ENCODE measurements around the gene PRM2.

The PRM2 gene, protein sequence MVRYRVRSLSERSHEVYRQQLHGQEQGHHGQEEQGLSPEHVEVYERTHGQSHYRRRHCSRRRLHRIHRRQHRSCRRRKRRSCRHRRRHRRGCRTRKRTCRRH

GRCh38 chr16:11276143-11276895, at the start of gene PRM2:
Gene PRM2, minus strand, starts transcription at chr16:11276480. Its CDS starts 110 bp downstream, at chr16:11276370.
- TF ChIP-seq, protein P1, sequence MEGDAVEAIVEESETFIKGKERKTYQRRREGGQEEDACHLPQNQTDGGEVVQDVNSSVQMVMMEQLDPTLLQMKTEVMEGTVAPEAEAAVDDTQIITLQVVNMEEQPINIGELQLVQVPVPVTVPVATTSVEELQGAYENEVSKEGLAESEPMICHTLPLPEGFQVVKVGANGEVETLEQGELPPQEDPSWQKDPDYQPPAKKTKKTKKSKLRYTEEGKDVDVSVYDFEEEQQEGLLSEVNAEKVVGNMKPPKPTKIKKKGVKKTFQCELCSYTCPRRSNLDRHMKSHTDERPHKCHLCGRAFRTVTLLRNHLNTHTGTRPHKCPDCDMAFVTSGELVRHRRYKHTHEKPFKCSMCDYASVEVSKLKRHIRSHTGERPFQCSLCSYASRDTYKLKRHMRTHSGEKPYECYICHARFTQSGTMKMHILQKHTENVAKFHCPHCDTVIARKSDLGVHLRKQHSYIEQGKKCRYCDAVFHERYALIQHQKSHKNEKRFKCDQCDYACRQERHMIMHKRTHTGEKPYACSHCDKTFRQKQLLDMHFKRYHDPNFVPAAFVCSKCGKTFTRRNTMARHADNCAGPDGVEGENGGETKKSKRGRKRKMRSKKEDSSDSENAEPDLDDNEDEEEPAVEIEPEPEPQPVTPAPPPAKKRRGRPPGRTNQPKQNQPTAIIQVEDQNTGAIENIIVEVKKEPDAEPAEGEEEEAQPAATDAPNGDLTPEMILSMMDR (IDR thresholded peaks at IDR 0.05; ENCODE audit: poor library complexity, severe bottlenecking), result no peak
- Histone ChIP-seq H3K27me3 (ENCODE audit: insufficient read depth, poor library complexity, severe bottlenecking) (no peaks in the 10 kb centered on the region), H3K36me3 (ENCODE audit: low read depth) (no peaks in the 10 kb centered on the region), H3K4me3 (ENCODE audit: severe bottlenecking) (no peak within 1 kb of the TSS), H3K9me3 (ENCODE audit: severe bottlenecking) (no peaks in the 10 kb centered on the region), H3K27ac (ENCODE audit: poor library complexity, severe bottlenecking) (no peak within 1 kb of the TSS), H3K4me1 (ENCODE audit: insufficient read depth, poor library complexity, severe bottlenecking) (peaks cover 3% of the 10 kb centered on the region)
- no peak for ATAC-seq (ENCODE audit: low read depth)
- DNase-seq (ENCODE audit: low spot score), result no peak

- H3K27ac ChIP-seq (ENCODE audit: poor library complexity, severe bottlenecking), result no peak overlapping the region
- no peak overlapping the region for H3K4me3 ChIP-seq (ENCODE audit: severe bottlenecking)
- ATAC-seq (ENCODE audit: low read depth) (no peak), DNase-seq (ENCODE audit: low spot score) (no peak)
- peaks cover 12% of the 10 kb centered on the region for H3K4me1 ChIP-seq (ENCODE audit: insufficient read depth, poor library complexity, severe bottlenecking)
- H3K36me3 ChIP-seq (ENCODE audit: low read depth), result no peaks in the 10 kb centered on the region
- H3K27me3 ChIP-seq (ENCODE audit: insufficient read depth, poor library complexity, severe bottlenecking), result no peaks in the 10 kb centered on the region
- TF ChIP-seq, protein P1 (IDR thresholded peaks at IDR 0.05; ENCODE audit: poor library complexity, severe bottlenecking), result no peak
- H3K9me3 ChIP-seq (ENCODE audit: severe bottlenecking), result no peaks in the 10 kb centered on the region
Measured at GRCh38 chr16:11325404-11326083, 49.3 kb upstream of the PRM2 start.

GRCh38 chr16:11323551-11324336, 47.5 kb upstream of the PRM2 start:
- TF ChIP-seq, protein P1 (IDR thresholded peaks at IDR 0.05; ENCODE audit: poor library complexity, severe bottlenecking), result no peak
- Histone ChIP-seq H3K4me3 (ENCODE audit: severe bottlenecking) (no peak overlapping the region), H3K27me3 (ENCODE audit: insufficient read depth, poor library complexity, severe bottlenecking) (no peaks in the 10 kb centered on the region), H3K9me3 (ENCODE audit: severe bottlenecking) (no peaks in the 10 kb centered on the region), H3K27ac (ENCODE audit: poor library complexity, severe bottlenecking) (no peak overlapping the region), H3K4me1 (ENCODE audit: insufficient read depth, poor library complexity, severe bottlenecking) (peaks cover 7% of the 10 kb centered on the region), H3K36me3 (ENCODE audit: low read depth) (no peaks in the 10 kb centered on the region)
- ATAC-seq (ENCODE audit: low read depth) (no peak), DNase-seq (ENCODE audit: low spot score) (no peak)

DNA sequence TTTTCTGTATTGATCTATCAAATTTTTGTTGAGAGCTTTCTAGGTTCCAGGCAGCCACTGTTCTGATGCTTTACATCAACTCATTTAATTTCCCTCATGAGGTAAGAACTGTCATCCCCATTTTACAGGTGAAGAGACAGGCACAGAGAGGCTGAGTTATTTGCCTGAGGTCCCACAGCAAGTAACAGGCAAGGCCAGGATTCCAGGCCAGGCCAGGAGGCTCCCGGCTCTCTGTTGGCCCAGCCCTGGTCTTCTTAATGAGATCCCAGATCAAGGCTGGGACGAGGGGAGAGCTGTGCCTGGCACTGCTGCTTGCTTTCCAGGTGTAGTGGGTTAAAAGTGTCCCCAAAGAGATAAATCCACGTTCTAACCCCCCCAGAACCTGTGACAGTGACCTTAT, 46.5 kb upstream of the PRM2 start:
- no peak overlapping the region for H3K4me3 ChIP-seq (ENCODE audit: severe bottlenecking)
- H3K27ac ChIP-seq (ENCODE audit: poor library complexity, severe bottlenecking), result no peak overlapping the region
- H3K27me3 ChIP-seq (ENCODE audit: insufficient read depth, poor library complexity, severe bottlenecking), result no peaks in the 10 kb centered on the region
- TF ChIP-seq, protein P1 (IDR thresholded peaks at IDR 0.05; ENCODE audit: poor library complexity, severe bottlenecking), result no peak
- H3K4me1 ChIP-seq (ENCODE audit: insufficient read depth, poor library complexity, severe bottlenecking), result no peaks in the 10 kb centered on the region
- DNase-seq (ENCODE audit: low spot score) (no peak), ATAC-seq (ENCODE audit: low read depth) (no peak)
- no peaks in the 10 kb centered on the region for H3K36me3 ChIP-seq (ENCODE audit: low read depth)
- no peaks in the 10 kb centered on the region for H3K9me3 ChIP-seq (ENCODE audit: severe bottlenecking)
